Heart left ventricle (tissue), 16 donors: ENCODE results near the gene PLCXD1. TPM values are rescaled to one million over a fixed set of nuclear protein-coding genes. Genes with fewer than 3 reads are reported as not detected.

Experiments
- ATAC-seq, 4 donors: fragments of 200-7000 bp; cut with Tn5 transposase; one replicate each; pipeline ENCODE4 v1.9.1; 2020 to 2022; ENCODE audit warnings: moderate library complexity in 4 of 4, mild to moderate bottlenecking in 3 of 4, moderate number of reproducible peaks in 1 of 4
- DNase-seq, 5 donors: peaks; one replicate each; pipeline ENCODE4 v3.0.0-alpha.2; 2020
- H3K27ac ChIP-seq, 12 donors: fragments of 200-600 bp; sonication (generic) in 4 of 12; one replicate each; pipeline versions ENCODE4 v1.5.0 to v1.8.0; 2016 to 2022; ENCODE audit warnings: mild to moderate bottlenecking in 2 of 12
- H3K27me3 ChIP-seq, 9 donors: fragments of 200-600 bp; sonication (generic) in 2 of 9; one replicate each; pipeline versions ENCODE4 v1.5.1 to v1.8.0; 2016 to 2022; ENCODE audit warnings: mild to moderate bottlenecking in 3 of 9
- H3K36me3 ChIP-seq, 9 donors: fragments of 200-600 bp; sonication (generic) in 2 of 9; one replicate each; pipeline versions ENCODE4 v1.5.0 to v1.8.0; 2018 to 2022; ENCODE audit warnings: mild to moderate bottlenecking in 2 of 9
- H3K4me1 ChIP-seq, 12 donors: fragments of 200-600 bp; sonication (generic) in 4 of 12; one replicate each; pipeline versions ENCODE4 v1.5.0 to v1.8.0; 2016 to 2022; ENCODE audit warnings: mild to moderate bottlenecking in 3 of 12
- H3K4me3 ChIP-seq, 12 donors: fragments of 200-600 bp; sonication (generic) in 4 of 12; one replicate each; pipeline versions ENCODE4 v1.5.0 to v1.8.0; 2017 to 2022; ENCODE audit warnings: mild to moderate bottlenecking in 9 of 12, moderate library complexity in 4 of 12
- H3K9me3 ChIP-seq, 12 donors: fragments of 200-600 bp; sonication (generic) in 4 of 12; one replicate each; pipeline versions ENCODE4 v1.5.0 to v1.8.0; 2016 to 2022; ENCODE audit warnings: mild to moderate bottlenecking in 1 of 12
- POLR2A ChIP-seq, 2 donors: fragments of 450-650 bp; IDR thresholded peaks; one replicate each; pipeline ENCODE4 v1.6.1; 2017; ENCODE audit warnings: antibody characterized with exemption in 2 of 2, mild to moderate bottlenecking in 2 of 2, moderate library complexity in 2 of 2
- WGBS, 4 donors: extraction: QIAGEN DNeasy Blood & Tissue Kit in 2 of 4; methylation state at CpG; one replicate each; pipeline versions ENCODE4 v1.1.5 to v1.1.7; 2013 to 2018; 5-methylcytosine and 5-hydroxymethylcytosine counted together
- intact Hi-C, 10 donors: fragments of 100-400 bp; cut with DNase I; formaldehyde crosslinking; loops; one replicate each; pipeline versions ENCODE4 v1.11.1 to v1.14.2; 2022
- polyA plus RNA-seq, 2 donors: library from polyadenylated mRNA; stranded (reverse); fragments of 200-250 nt; gene quantifications; one replicate each; pipeline ENCODE4 v1.2.3, GENCODE V29; 2013
- total RNA-seq, 9 donors: library from RNA; depleted of rRNA in 2 of 9; stranded (reverse); fragments of >200 nt in 2 of 9; fragmentation: NEBNext Ultra II Directional in 3 of 9; extraction: Animal tissue kit (Norgen Biotek cat#: 25700) in 3 of 9; gene quantifications; one replicate each; pipeline versions ENCODE4 v1.1.0 to v1.2.4, GENCODE V29; 2016 to 2023
- TF ChIP-seq, protein P1 (sequence below), 12 donors: fragments of 200-600 bp; sonication (generic) in 4 of 12; IDR thresholded peaks; one replicate each; pipeline versions ENCODE4 v1.5.0 to v1.8.0; 2018 to 2022; ENCODE audit warnings: antibody characterized with exemption in 12 of 12, mild to moderate bottlenecking in 5 of 12
- donor health status: ischemic (EF 13 %, LVEDD 7.1; RV severe dilation, severe dysfunction).
- donor health status: healthy with polysubstance abuse.
- donor health status: DM: no; HTN: yes; CAD: no.
- donor health status: DM: no; HTN: no; CAD: no.
- donor health status: ischemic (EF 25% LVEDD 6.9; RV normal size, moderate dysfunction).
- donor health status: ischemic (EF 25% LVEDD 5.7; RV mildly dilated, moderate dysfunction).
- donor health status: healthy.
- donor health status: DM: yes; HTN: yes; CAD: no.
- donor health status: ischemic (EF 35%, LVEDD 5.7; RV mildly dilated, moderate dysfunction).
- donor health status: nonischemic (EF 11% LVEDD 7.7; RV severe dilation, severe dysfunction).
- donor health status: DM: yes; HTN: yes; CAD: no.
- donor health status: PGD.
- donor health status: ischemic (EF 29% LVEDD 5.4; RV normal size, mild dysfunction).
- donor health status: nonischemic (EF 23%, LVEDD 6.1; RV moderate dilation, normal function).

Gene PLCXD1
- total and polyA plus RNA-seq, 11 donors, result 0.81 to 27.0 (median 3.0) TPM

DNA sequence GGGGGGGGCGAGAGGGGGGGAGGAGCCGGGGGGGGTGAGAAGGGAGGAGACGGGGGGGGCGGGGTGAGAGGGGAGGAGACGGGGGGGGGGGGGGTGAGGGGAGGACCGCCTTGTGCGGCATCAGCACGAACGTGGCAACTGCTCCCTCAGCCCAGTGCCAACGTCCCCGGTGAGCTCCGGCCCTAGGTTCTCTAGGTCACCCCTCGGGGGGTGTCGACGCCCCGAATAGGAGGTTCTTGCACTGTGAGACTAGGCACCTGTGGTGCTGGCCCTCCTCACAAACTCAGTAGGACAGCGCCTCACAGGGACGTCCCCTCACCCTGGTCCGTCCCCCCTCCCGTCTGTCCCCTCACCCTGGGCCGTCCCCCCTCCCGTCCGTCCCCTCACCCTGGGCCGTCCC lies 58.9 kb downstream of the PLCXD1 start:
- intact Hi-C loops, result no loop called here
- Histone ChIP-seq H3K36me3 (peaks cover 0 to 46% (median 19%) of the 10 kb centered on the region in 9 donors), H3K27ac (no peak overlapping the region), H3K27me3 (no peaks in the 10 kb centered on the region), H3K9me3 (no peaks in the 10 kb centered on the region), H3K4me3 (no peak overlapping the region), H3K4me1 (no peaks in the 10 kb centered on the region)
- TF ChIP-seq, protein P1, sequence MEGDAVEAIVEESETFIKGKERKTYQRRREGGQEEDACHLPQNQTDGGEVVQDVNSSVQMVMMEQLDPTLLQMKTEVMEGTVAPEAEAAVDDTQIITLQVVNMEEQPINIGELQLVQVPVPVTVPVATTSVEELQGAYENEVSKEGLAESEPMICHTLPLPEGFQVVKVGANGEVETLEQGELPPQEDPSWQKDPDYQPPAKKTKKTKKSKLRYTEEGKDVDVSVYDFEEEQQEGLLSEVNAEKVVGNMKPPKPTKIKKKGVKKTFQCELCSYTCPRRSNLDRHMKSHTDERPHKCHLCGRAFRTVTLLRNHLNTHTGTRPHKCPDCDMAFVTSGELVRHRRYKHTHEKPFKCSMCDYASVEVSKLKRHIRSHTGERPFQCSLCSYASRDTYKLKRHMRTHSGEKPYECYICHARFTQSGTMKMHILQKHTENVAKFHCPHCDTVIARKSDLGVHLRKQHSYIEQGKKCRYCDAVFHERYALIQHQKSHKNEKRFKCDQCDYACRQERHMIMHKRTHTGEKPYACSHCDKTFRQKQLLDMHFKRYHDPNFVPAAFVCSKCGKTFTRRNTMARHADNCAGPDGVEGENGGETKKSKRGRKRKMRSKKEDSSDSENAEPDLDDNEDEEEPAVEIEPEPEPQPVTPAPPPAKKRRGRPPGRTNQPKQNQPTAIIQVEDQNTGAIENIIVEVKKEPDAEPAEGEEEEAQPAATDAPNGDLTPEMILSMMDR (IDR thresholded peaks at IDR 0.05), result no peak
- no peak for TF ChIP-seq POLR2A (IDR thresholded peaks at IDR 0.05)
- DNase-seq (peak in 3 of 5 donors; percentile 12 to 33 (median 26)), ATAC-seq (no peak)
- 81 to 90% (median 87%) methylated on average over 9 to 21 of the region's 24 CpGs for WGBS, 4 donors

DNA sequence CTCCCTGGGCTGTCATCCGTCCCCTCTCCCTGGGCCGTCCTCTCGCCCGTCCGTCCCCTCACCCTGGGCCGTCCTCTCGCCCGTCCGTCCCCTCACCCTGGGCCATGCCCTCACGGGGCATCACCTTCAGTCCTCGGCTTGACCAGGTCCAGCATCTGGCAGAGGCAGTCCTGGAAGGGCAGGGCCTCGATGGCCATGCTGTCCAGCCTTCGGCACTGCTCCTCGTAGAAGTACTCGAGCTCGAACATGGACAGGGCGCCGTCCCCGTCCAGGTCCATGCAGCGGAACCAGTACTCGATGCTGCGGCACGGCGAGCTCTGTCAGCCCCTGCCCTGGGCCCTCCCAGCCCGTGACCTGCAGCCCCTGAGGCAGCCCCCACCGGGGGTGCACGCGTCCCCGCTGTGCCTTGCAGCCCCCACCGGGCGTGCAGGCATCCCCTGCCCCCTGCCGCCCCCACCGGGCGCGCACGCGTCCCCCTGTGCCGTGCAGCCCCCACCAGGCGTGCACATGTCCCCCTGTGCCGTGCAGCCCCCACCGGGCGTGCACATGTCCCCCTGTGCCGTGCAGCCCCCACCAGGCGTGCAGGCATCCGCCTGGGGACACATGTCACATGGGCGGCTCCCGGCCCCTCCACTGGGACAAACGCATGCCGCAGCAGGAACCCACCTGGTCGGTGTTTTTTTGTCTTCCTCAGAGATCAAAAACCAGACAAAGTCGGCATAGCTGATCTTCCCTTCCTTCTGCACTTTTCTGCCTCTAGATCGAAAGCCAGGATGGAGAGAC lies 59.7 kb downstream of the PLCXD1 start:
- DNase-seq, result peak in 2 of 5 donors; percentile 16 to 50
- WGBS, 4 donors, result 93 to 97% (median 96%) methylated on average over 37 to 51 of the region's 52 CpGs
- Histone ChIP-seq H3K9me3 (no peaks in the 10 kb centered on the region), H3K27me3 (no peaks in the 10 kb centered on the region), H3K36me3 (peaks cover 0 to 50% (median 22%) of the 10 kb centered on the region in 9 donors), H3K4me1 (no peaks in the 10 kb centered on the region), H3K4me3 (no peak overlapping the region), H3K27ac (no peak overlapping the region)
- ATAC-seq, result peak in 1 of 4 donors; percentile 17
- intact Hi-C loops, result no loop called here
- no peak for TF ChIP-seq POLR2A (IDR thresholded peaks at IDR 0.05)
- TF ChIP-seq, protein P1 (IDR thresholded peaks at IDR 0.05), result no peak

DNA sequence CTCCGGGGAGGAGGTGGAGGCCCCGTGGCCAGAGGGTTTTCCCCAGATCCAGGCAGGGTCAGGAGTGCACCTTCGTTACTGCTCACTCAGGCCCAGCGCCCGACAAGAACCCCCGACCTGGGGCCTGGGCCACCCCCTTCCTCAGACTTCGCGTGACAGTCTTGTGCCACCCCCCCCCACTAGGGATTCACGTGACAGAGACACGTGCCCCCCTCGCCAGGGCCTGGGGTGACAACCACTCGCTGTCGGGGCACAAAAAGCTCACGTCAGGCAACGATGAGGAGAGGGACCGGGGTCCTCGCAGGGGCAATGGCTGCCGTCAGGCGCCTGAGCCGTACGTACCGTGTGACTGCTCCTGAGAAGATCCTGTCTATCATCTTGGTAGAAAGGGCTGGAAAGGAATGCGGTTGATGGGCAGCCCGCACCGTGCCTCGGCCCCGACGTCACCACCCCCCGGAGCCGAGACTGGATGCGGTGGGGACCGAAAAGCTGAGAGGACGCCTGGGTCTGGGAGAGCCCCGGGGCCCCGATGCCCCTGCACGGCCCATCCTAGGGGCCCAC lies 60.4 kb downstream of the PLCXD1 start:
- H3K4me3 ChIP-seq, result no peak overlapping the region
- no peaks in the 10 kb centered on the region for H3K27me3 ChIP-seq
- WGBS, 4 donors, result 92 to 99% (median 96%) methylated on average over 24 to 36 of the region's 36 CpGs
- TF ChIP-seq, protein P1 (IDR thresholded peaks at IDR 0.05), result no peak
- no peak for TF ChIP-seq POLR2A (IDR thresholded peaks at IDR 0.05)
- intact Hi-C loops, result no loop called here
- H3K9me3 ChIP-seq, result no peaks in the 10 kb centered on the region
- no peak overlapping the region for H3K27ac ChIP-seq
- ATAC-seq, result no peak
- DNase-seq, result peak in 3 of 5 donors; percentile 14 to 44 (median 24)
- no peaks in the 10 kb centered on the region for H3K4me1 ChIP-seq
- H3K36me3 ChIP-seq, result peaks cover 0 to 49% (median 27%) of the 10 kb centered on the region in 9 donors

DNA sequence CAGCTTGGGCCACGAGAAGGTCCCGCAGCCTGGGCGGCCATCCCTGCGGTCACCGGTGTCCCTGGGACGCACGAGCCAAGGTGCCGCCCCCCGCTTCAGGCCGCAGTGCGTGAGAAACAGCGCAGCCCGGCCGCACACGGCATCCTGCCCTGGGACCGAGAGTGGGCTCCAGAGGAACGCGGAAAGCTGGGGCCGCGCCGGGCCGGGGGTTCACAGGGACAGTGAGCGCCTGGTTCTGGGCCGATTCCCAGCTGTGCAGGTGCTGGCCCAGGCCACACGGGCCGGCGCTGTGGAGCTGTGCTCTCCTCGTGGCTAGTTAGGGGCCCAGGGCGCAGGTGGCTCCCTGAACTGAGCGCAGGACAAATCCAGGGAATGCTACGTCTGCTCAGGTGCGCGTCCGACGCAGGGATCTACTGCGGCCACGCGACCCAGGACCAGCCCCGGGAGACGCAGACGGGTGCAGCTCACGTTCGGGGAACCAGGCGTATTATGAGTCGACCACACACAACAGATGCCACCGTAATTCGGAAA lies 63.3 kb downstream of the PLCXD1 start:
- Histone ChIP-seq H3K27me3 (no peaks in the 10 kb centered on the region), H3K36me3 (peaks cover 0 to 35% (median 16%) of the 10 kb centered on the region in 9 donors), H3K27ac (no peak overlapping the region), H3K4me3 (no peak overlapping the region), H3K4me1 (peaks cover 0 to 13% (median 5%) of the 10 kb centered on the region in 12 donors), H3K9me3 (no peaks in the 10 kb centered on the region)
- no peak for TF ChIP-seq POLR2A (IDR thresholded peaks at IDR 0.05)
- TF ChIP-seq, protein P1 (IDR thresholded peaks at IDR 0.05), result no peak
- ATAC-seq (no peak), DNase-seq (peak in 3 of 5 donors; percentile 15 to 57 (median 15))
- intact Hi-C loops, result no loop called here
- 97 to 98% (median 97%) methylated on average over 25 to 47 of the region's 47 CpGs for WGBS, 4 donors
